Dermis microvascular lymphatic vessel endothelial cell (primary cell): Measurements from ENCODE around the gene DNM3. TPM values are rescaled to one million over a fixed set of nuclear protein-coding genes. Genes with fewer than 3 reads are reported as not detected.
A peak's percentile ranks its signal among the peaks of the same experiment; 100 is the strongest.

Source experiments
- DNase-seq, 2 donors: peaks; one replicate each; pipeline versions ENCODE4 v3.0.0 to v3.0.0-alpha.2; 2010; ENCODE audit warnings: low read depth in 2 of 2
- total RNA-seq: library from RNA; depleted of rRNA; stranded (reverse); fragments of >200 nt; gene quantifications from 2 replicates; pipeline ENCODE4 v1.2.1, GENCODE V29; 2014

The DNM3 gene
- total RNA-seq, 1 donor from 2014 or later, result 0.51 TPM

DNA sequence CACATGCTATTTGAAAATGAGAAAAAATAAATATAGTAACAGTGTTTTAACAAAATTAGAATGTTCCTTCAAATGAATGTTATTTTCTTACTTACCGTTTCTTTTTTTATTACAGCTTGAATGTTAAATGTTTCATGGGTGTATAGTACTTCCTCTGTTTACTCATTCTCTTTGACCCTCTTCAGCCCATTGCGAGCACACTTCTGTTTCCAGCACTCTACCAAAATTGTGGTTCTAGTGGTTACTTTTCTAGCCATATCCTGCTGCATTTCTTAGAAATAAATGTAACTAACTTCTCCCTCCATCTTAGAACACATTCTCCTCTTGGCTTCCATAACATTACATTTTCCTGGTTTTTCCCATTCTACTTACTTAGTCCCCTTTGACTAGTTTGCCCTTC, 389.2 kb downstream of the DNM3 start:
- no peak for DNase-seq

- DNase-seq, result no peak
Measured at GRCh38 chr1:172236958-172237357, 395.7 kb downstream of the DNM3 start.

GRCh38 chr1:172238158-172238557, 396.9 kb downstream of the DNM3 start:
- no peak for DNase-seq

- DNase-seq, result no peak
Measured at GRCh38 chr1:172238965-172239364, 397.7 kb downstream of the DNM3 start.

DNA sequence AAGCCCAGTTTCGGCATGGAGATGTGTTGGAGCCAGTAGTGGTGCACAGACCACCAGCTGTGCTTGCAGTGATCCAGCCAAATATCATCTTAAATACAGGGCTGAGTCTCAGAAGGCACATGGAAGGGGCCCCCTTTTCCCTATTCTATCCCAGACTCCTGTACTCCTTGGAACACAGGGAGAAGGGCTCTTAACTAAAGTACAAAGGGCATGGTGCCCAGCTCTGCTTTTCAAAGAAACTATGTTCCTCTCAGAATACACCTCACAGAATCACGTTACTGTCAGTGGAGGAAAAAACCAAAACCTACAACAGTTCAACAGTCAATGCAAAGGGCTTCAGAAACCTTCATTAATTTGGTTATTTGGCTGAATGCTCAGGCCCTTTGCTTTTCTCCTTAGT, 398.6 kb downstream of the DNM3 start:
- no peak for DNase-seq

GRCh38 chr1:172241540-172241939, 400.2 kb downstream of the DNM3 start:
- no peak for DNase-seq

DNA sequence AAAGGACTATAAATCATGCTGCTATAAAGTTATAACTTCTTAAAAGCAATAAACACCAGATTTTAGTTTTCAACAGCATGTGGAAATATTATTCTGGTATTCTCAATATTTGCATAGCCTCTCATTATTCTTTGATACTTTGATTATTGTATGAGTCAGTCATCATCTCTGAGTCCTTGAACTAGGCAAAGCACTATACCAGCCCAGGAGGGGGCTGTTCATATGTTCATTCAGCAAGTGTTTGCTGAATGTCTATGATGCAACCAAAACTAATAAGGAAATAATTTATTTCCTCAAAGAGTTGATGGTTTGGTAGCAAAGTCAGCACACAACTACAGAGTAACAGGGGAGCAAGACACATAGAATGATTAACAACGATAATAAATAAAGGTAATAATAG, 403.6 kb downstream of the DNM3 start:
- no peak for DNase-seq

DNA sequence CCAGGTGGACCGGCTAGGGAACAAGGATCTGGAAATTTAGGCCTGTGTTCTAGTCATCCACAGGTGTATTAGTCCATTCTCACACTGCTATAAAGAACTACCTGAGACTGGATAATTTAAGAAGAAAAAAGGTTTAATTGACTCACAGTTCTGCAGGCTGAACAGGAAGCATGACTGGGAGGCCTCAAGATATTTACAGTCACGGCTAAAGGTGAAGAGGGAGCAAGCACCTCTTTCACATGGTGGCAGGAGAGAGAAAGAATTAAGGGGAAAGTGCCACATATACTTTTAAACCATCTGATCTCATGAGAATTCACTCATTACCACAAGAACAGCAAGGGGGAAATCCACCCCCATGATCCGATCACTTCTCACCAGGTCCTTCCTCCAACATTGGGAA, 404.5 kb downstream of the DNM3 start:
- no peak for DNase-seq

DNA sequence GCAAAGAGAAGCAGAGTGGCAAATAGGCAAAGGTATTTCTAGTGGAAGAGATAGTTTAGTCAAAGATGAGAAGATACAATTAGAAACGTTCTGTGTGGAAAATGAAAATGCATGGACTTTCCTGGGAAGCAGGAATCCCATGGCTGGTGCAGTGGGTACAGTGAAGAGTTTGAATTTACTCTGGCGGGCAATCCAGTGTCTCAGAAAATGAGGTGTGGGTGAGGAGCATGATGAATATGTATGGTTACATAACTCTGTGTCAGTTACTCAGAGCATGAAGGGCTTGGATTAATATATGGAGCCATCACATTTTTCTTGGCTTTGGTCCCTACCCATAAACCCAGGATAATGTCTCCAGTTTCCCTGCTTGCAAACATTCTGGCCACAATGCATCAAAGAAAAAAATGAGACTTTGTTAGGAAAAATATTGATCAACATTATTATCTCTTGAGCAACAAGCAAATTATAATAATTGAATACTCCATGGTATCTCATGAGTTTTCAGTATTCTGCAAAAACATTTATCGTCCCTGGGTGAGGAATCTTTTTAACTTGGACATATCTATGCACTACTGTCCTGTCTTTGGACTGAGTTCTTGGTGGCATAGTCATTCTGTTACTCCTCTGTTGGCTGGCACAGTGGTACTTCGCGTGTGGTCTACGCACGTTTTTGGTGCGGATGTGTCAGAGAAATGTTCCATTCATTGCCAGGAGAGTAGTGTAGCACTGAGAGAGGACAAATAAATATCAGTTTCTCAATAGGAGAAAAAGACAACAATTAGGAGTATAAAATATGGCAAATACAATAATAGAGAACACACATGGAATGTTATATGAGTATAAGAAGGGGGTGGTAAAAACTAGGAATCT, 405.5 kb downstream of the DNM3 start:
- DNase-seq, result no peak

DNA sequence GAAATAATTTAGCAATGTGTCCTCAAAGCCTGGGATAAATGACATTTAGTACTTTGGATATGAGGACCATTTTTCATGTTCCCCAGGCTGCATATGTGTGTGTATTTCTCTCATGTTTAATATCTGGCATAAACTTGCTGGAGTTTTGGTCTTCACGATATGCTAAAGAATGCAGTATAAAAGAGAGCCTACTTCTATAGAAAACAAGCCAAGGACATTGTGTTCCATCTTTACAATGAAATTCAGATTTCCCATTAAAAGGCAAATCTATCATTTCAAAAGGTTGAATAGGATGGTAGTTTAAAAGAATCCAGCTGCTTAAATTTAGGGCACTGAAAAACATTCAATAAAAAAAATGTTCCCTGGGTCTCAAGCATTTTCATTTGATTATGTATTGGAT, 410.2 kb downstream of the DNM3 start:
- no peak for DNase-seq

- DNase-seq, result no peak
Measured at GRCh38 chr1:172252321-172252720, 411.0 kb downstream of the DNM3 start.

- no peak for DNase-seq
Measured at GRCh38 chr1:172252958-172253357, 411.7 kb downstream of the DNM3 start.

DNA sequence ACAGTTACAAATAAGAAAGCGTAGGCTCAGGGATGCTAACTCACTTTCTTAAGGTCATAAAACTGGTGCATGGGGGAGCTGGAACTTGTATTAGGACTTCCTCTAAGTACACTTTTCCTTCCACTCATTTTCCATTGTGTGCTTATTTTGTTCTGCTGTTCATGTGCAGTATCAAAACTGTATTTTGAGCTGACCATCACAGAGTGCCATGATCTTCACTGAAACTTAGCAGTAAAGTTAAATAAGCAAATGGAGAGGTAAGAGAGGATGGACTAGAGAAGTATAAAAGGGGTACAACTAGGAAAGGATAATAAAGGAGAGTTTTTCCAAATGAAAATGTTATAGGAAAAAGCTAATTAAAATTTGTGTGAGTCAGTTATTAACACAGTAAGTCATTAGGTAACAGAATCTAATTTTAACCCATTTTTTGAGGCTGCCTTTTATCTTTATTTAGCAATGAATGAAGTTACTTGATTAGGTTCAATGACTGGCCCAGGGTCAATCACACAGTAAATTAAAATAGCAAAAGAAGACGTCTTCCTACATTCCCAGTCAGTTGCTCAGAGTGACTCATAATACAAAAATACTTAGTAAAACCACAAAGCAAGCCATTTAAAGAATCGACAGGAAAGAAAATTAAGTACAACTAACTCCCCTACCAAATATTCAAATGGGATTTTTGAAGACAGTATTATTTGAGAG, 413.4 kb downstream of the DNM3 start:
- DNase-seq, result peak in 1 of 2 donors; percentile 67

- no peak for DNase-seq
Measured at GRCh38 chr1:172255223-172255560, 413.9 kb downstream of the DNM3 start.

DNA sequence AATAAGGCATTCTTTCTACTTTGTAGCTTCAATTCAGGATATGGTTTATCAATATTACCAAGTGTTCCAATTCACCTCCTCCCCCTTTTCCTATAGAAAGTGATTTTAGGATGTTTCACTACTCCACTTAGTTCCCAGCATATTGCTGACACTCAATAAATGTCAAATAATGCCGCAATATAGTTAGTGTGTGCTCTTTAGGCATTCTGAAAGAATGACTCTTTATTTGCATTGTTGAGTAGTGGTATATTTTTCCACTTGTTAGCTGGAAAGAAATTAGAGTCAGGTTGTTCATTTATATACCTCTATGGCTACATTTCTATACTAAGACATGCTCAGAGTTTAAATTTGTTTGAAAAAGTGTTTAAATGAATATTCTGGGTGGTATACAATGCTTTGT, 424.6 kb downstream of the DNM3 start:
- DNase-seq, result no peak

DNA sequence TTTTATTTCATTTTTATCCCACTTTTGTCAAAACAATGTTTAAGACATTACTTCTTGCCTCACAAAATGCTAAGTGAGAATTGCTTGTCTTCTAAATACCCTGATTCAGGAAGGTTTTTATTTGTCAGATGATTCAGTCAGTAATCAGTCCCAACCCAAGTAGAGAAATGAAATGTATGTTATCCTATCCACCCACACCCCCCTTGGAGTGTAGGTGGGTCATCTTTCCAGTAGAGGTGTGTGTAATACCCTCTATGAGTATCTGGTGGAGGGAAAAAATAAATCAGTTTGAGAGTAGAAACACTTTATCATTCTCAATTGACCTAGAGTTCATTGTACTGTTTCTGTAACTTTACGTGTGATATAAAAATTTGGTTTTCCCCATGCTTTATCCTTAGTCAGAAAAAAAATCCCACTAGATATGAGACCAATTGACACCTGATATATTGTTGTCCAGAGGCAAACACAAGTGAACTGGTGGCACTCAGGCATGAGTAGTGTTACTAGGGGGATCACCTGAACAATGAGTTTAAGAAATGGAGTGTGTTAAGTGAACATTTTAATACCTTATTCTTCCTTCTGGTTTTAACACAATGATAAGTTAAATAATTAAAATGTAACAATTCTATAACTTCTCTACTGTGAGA, 425.4 kb downstream of the DNM3 start:
- DNase-seq, result no peak

DNA sequence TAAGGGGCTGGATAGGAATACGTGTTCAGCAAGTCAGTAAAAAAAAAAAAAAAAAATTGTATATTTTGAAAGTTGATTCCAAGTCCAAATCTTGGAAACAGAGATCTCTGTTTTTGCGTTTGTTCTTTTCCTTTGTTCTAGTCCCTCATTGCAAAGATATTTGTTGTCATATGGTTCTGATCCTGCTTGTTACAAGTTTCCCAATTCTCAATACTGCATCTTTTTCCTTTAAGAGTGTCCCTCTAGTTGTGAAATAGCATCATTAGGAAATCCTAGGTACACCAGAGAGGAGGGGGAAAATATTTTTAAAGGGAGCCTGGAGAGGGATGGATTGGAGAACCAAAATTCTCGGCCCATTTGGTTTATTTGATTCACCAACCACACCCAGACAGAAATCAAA, 426.9 kb downstream of the DNM3 start:
- no peak for DNase-seq

DNA sequence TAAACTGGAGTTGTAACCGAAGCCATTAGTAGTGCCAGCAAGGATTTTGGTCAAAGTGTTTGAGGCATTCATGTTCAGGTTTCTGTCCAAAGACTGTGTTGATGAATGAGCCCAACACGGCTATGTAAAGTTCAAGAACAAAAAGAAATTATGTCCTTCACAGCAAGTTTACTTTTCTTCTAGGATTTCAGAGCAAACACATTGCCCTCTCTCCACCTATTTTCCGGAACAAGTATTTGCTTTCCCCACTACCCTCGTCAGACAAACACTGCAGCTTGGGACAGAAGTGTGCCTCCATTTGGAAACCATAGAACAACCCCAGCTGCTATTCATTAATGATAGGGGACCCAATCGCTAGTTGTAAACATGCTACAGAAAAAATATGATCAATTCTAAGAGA, 427.8 kb downstream of the DNM3 start:
- no peak for DNase-seq

DNA sequence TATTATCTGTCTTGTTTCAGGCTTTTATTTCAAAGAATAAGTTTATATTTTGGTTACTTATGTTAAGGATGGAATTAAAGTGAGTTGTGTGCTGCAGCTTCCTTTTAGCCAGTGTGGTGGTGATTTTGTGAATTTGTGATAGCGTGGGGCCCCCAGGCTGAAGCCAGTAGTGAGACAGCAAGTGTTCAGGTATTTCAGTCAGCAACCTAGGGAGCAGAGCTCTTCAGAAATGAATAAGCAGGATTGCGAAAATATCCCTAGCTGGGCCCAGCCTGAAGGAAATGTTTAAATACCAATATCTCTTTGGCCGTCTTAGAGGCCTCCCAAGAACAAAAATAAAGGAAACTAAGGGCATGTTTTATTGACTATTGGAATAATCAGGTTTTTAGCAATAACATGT, 428.3 kb downstream of the DNM3 start:
- DNase-seq, result no peak

- no peak for DNase-seq
Measured at GRCh38 chr1:172270605-172271004, 429.3 kb downstream of the DNM3 start.

DNA sequence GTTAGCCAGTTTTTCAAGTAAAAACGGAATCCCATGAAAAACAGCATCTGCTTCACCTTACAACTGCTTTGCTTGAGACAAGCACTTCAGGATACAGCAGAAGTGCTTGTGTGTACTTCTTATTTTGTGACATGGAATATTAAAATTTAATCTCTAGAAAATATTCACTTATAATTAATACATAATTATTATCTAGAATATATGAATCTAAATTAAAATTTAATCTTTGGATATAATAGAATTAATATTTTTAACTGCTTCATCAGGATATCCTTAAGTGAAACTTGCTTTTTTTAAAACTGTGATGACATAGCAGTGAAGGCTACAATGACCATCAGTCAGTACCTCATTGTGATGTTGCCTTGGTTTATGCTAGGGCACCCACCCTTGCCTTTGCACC, 430.8 kb downstream of the DNM3 start:
- no peak for DNase-seq

- DNase-seq, result no peak
Measured at GRCh38 chr1:172273647-172274396, 432.5 kb downstream of the DNM3 start.
